GM19099 (cell line): ENCODE data around the gene YWHAG.

Experiments
- POLR2A ChIP-seq: IDR thresholded peaks from 3 replicates; pipeline ENCODE4 v1.6.1; 2011; ENCODE audit warnings: low read depth; ENCODE audit not compliant: insufficient read length; ENCODE audit errors: extremely low read depth

The YWHAG gene

DNA sequence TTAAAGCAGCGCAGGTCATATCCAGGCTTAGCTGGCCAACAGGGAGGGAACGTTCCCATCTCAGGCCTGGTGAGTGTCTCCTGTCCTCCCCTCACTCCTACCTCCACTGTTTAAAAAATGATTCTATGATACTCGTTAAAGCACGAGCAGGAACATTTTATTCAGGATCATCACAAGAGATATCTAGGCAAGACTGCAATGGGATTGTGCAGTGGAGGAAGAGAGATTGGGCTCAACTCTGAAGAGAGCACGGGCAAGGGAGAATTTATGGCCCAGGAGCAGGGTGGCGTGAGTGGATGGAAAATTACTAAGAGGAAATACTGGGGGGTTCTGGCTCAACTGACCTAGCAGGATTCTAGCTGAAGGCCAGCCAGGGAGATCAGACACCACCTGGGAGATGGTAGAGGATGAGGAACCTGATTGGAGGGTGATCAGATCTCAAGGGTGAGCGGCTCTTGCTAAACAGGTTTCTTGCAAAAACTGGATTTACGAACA, 65.3 kb downstream of the YWHAG start:
- no peak for TF ChIP-seq POLR2A

DNA sequence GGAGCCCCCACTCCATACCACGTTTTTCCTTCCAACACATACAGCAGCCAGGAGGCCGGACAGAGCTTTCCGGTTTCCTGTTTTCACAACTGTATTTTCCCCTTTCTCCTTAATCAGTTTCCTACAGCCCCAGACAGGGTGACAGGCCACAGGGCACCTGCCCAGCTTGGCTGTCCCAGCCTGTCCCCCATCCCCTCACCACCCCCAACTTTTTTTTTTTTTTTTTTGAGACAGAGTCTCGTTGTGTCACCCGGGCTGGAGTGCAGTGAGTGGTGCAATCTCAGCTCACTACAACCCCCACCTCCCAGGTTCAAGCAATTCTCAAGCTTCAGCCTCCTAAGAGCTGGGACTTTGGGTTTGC, 66.6 kb downstream of the YWHAG start:
- TF ChIP-seq POLR2A, result no peak

DNA sequence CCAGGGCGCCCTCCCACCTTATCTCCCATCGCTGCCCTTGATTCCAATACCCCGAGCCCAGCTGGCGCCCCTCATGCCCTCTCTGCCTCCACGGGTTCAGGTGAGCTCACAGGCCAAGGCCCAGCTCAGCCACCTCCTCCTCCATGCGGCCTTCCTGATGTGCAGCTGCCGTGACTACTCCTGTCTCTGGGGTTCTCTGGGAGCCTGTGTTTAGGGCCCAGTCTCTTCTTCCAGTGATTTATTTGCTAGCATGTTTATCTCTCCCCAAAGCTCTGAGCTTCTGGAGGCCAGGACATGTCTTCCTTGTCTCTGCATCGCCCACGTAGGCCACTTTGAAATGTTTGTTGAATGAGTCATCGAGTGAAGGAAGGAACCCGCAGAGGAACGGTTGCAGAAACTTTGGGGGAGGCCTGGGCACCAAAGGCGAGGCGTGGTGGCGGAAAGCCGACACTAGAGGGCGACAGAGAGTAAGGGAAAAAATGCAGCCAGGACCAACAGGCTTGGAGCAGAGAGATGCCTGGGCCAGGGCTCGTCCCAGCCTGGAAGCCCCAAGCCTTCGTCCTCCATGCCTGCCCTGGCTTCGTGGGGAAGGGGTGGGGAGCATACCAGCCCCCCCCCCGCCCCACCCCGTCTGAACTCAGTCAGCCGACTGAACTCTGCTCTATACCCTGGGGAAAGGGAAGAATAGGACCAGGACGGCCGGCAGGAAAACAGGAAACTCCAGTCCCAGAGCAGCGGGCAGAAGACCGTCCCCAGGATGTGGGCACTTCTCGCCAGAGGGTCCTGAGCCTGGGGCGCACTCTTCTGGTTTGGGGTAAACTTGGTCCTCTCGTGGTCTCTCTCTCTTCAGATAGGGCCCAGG, 67.2 kb downstream of the YWHAG start:
- TF ChIP-seq POLR2A, result no peak

DNA sequence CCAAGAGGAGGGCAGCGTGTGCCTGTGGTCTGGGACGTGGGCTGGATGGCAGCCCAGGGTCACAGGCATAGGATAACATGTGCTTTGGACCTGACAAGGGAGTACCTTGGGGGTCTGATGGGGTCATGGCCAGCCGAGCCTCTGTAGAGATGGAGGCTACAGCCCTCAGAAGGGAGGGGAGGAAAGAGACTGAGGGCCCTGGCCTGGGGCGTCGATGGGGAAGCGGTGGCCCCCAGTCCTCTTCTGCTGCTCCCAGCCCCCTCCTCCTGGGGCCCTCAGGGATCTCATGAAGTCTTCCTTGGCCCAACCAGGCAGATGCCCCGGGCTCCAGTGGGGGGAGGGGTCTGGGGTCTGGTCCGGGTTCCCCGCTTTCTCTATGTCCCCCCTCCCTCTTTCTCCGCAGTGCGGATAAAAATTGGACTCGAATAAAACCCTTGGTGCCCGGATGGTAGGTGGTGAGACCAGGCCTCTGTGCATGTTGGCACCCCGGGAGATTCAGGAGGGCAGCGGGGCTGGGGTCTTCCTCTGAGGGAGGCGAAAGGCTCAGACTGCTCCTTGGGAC, 71.9 kb downstream of the YWHAG start:
- no peak for TF ChIP-seq POLR2A

DNA sequence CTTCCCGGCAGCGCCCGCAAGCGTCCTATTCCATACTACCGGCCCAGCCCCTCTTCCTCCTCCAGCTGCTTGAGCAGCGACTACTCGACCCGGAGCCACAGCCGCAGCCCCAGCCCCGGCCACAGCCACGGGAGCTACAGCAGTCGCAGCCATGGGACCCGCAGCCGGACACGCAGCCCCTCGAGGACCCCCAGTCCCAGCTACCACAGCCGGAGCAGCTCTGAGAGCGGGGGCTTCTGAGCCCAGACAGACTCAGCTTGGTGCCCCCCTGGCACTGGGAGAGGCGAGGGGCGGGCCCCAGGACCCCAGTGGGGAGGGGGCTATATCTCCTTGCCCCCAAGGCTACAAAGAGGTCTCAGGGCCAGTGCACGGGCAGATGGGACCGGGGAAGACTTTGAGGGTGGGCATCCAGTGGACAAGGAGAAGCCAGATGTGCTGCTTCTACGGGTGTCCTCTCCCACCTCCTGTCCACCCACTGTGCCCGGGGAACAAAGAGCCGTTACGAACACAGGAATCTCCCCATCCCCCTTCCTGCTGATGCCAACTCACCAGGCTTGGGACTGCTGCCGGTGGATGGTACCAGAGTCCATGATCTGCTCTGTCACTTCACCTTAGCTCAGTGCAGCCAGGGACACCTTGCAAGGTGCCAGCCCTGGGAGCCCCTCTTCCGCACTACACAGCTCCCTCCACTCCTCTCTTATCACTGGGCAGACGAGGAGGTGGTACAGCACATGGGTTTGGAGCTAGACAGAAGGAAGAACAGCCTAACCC, 73.0 kb downstream of the YWHAG start:
- TF ChIP-seq POLR2A, result no peak

DNA sequence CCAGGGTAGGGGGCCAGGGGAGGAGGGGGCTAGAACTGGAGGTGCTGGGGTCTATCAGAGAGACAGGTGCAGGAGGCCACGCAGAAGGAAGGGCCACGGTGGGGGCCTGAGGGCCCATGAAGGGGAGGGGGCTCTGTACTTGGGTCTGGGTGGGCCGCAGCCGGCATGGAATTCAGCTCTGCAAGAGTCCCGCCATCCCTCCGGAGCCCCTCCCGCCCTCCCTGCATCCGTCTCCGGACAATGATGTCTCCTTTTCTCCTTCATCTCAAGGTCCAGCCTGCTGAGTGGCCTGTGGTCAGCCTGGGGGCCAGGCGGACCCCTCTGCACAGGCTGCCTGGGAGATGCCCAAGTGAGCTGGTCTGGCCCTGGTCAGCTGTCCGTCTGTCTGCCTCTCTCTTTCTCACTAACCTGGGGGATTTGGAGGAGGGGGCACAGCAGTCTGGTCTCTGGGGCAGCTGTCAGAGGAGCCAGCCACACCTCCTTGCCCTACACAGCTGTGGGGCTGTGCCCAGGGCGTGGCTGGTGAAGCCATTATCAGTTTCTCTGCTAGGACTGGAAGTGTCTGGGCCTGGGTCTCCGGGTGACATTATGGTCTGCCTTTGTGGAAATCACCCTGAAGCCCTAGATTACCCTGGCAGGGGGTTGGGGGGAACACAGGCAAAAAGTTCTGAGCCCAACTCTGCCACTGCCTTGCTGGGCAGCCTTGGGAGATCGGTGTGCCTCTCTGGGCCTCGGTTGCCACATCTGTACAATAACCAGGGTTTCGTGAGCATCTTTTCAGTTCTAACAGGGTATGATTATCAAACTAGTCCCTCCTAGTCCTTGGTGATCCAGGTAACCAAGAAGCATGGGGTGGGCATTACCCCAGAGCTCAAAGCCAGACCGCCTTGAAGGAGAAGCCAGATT, 75.3 kb downstream of the YWHAG start:
- no peak for TF ChIP-seq POLR2A

DNA sequence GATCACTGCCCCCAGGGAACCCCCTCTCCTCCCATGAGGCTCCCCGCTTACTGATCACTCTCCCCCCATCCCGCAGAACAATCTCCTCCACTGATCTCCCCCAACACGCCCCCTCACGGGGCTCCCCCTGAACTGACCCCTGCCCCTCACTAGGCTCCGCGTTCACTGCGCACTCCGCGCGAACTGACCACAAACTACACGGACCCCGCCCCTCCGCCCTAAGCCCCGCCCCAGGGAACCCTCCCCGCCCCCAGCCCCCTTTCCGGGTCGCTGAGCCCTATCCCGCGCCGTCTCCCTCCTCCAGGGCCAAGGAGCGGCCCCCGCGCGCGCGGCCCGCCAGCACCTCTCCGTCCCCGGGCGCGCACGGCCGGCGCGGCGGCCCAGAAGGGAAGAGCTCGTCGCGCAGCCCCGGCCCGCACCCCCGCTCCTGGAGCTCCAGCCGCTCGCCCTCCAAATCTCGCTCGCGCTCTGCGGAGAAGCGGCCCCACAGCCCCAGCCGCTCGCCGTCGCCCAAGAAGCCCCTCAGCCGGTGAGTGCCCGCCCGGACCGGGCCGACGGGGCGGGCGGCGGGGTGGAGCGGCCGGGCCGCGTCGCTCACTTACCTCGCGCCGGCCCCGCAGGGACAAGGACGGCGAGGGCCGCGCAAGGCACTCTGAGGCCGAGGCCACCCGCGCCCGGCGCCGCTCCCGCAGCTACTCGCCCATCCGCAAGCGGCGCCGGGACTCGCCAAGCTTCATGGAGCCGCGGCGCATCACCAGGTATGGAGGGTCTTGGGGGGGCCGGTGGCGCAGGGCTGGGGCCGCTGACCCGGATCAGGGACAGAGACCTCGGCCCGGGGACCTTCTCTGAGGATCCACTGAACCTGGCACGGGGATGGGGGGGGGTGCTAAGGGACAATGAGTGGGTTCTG, 76.2 kb downstream of the YWHAG start:
- no peak for TF ChIP-seq POLR2A

DNA sequence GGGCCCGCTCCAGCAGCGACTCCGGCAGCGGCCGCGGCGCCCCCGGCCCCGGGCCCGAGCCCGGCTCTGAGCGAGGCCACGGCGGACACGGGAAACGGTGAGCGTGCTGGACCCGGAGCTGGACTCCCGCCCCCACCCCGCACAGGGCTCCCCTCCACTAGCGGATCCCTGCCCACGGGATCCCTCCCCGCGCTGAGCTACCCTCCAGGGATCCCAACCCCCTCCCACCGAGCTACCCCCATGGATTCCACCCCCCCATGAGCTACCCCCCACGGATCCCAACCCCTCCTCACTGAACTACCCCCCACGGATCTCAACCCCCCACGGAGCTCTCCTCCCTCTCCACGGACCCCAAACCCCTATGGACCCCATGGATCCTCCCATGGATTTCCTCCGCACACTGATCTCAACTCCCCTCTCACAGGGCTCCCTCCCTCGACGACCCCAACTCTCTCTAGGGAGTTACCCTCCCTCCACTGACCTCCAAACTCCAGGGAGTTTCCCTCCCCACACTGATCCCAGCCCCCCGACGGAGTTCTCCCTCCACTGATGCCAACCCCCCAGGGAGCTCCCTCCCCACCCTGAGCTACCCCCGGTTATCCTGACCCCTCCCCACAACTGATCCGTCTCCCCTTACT, 77.0 kb downstream of the YWHAG start:
- no peak for TF ChIP-seq POLR2A

DNA sequence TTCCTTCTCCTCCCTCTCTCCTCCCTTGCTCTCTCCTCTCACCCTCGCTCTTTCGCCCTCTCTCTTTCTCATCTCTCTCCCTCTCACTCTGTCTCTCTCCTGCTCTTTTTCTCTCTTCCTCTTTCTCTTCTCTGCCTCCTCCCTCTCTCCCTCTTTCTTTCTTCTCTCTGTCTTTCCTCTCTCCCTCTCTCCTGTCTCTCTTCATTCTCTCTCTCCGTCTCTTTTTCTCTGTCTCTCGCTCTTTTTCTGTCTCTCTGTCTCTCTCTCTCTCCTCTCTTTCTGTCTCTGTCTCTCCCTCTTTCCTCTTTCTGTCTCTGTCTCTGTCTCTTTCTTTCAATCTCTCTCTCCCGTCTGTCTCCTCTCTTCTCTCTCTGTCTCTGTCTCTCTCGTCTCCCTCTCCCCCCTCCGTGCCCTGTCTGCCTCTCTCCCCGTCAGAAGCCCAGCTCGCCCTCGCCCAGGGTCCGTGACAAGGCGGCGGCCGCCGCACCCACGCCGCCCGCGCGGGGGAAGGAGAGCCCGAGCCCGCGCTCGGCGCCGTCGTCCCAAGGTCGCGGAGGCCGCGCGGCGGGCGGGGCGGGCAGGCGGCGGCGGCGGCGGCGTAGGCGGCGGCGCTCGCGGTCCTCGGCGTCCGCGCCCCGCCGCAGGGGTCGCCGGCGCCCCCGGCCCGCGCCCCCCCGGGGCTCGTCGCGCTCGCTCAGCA, 77.6 kb downstream of the YWHAG start:
- TF ChIP-seq POLR2A, result no peak

DNA sequence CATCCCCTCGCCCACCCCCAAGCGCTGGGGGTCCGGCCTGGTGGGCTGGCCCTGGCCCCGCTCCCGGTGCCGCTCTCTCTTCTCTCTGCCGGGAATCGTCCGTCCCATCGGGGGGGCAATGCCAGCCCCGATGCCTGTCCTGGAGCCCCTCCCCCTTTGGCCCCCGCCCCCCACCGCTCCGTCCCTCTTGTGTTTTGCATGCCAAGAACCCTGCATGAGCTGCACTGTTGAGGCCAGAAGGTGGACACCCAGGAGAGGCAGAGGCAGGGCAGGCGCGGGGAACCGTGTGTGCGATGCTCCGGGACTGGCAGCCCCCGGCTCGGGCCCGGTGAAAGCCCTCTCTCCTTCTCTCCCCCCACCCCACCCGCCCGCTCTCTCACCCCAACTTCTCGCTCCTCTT, 78.4 kb downstream of the YWHAG start:
- TF ChIP-seq POLR2A, result no peak

DNA sequence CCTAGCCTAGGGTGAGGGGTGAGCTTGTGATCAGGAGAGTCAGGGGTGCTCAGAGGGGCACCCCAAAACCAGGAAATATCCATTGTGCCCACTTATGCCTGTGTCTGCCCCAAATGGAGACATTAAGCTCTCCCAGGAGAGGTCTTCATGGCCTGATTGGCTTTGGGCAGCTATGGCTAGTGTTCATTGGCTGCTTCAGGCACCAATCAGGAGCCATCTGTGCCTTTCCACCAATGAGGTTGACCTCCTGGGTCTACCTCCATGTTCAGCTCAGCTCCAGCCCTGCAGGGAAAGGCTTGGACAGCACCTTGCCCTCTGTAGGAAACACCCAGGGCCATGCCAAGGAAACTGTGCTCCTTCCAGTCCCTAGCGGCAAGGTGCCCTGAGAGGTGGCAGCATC, 80.3 kb downstream of the YWHAG start:
- no peak for TF ChIP-seq POLR2A
